ENCODE results near the gene SAMD11. TPM values are rescaled to one million over a fixed set of nuclear protein-coding genes. Genes with fewer than 3 reads are reported as not detected.

The SAMD11 gene
- total RNA-seq, 2 donors from 2014 or later: 2.1 to 2.3 TPM

DNA sequence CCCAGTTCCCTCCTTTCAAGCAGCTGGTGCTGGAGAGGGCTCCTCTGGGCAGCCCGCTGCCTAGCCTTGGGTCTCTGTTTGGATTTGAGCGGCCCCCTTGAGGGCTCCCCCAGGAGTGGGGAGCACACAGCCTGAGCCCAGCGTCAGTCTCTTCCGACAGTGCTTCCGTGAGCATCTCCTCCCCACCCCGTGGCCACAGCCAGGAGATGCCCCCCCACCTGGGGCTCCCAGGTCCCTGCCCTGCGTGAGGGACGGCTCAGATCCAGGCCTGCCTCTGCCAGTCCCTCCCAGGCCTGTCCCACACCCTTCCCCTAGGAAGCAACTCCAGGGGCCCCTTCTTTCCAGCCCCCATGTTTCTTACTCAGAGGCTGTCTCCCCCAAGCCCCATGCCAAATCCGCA, 3.5 kb downstream of the SAMD11 start:
- H3K27ac ChIP-seq: no peak overlapping the region
- intact Hi-C loops (cut with DNase I): no loop called here
- TF ChIP-seq, protein P1, sequence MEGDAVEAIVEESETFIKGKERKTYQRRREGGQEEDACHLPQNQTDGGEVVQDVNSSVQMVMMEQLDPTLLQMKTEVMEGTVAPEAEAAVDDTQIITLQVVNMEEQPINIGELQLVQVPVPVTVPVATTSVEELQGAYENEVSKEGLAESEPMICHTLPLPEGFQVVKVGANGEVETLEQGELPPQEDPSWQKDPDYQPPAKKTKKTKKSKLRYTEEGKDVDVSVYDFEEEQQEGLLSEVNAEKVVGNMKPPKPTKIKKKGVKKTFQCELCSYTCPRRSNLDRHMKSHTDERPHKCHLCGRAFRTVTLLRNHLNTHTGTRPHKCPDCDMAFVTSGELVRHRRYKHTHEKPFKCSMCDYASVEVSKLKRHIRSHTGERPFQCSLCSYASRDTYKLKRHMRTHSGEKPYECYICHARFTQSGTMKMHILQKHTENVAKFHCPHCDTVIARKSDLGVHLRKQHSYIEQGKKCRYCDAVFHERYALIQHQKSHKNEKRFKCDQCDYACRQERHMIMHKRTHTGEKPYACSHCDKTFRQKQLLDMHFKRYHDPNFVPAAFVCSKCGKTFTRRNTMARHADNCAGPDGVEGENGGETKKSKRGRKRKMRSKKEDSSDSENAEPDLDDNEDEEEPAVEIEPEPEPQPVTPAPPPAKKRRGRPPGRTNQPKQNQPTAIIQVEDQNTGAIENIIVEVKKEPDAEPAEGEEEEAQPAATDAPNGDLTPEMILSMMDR (IDR thresholded peaks at IDR 0.05): no peak
- no peak for TF ChIP-seq POLR2A (IDR thresholded peaks at IDR 0.05)
- DNase-seq (no peak), ATAC-seq (no peak)
- H3K9me3 ChIP-seq: no peaks in the 10 kb centered on the region
- H3K36me3 ChIP-seq (replicated peaks in 1 of 2; ENCODE audit: insufficient read depth in 1 of 2, low read depth in 2 of 2): no peaks in the 10 kb centered on the region
- H3K4me3 ChIP-seq: no peak overlapping the region
- H3K4me1 ChIP-seq: peaks cover 30% of the 10 kb centered on the region
- WGBS, 2 donors: 35 to 52% methylated on average over 4 to 9 of the region's 9 CpGs
- H3K27me3 ChIP-seq: peaks cover 0 to 25% of the 10 kb centered on the region in 2 donors

DNA sequence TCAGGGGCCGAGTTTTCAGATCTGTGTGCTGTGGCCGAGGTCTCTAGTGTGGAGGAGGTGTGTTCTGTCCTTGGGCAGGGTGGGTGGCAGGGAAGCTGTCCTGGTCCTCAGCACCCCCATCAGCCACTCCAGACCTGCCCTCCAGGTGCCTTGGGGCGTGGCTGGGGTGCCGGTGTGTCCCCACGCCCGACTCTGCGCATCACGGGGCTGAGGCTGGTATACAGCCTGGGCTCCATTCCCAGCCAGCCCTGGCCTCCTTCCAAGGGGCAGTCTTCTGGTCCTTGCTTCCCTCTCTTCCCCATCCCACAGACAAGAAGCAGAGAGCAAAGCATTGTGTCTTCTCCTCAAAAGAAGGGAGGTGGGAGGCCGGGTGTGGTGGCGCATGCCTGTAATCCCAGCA, 4.0 kb downstream of the SAMD11 start:
- no peak for DNase-seq
- no peak for TF ChIP-seq POLR2A (IDR thresholded peaks at IDR 0.05)
- TF ChIP-seq, protein P1 (IDR thresholded peaks at IDR 0.05): no peak
- Histone ChIP-seq H3K36me3 (replicated peaks in 1 of 2; ENCODE audit: insufficient read depth in 1 of 2, low read depth in 2 of 2) (no peaks in the 10 kb centered on the region), H3K27ac (no peak overlapping the region), H3K4me3 (no peak overlapping the region), H3K4me1 (peaks cover 30% of the 10 kb centered on the region), H3K27me3 (peaks cover 0 to 25% of the 10 kb centered on the region in 2 donors), H3K9me3 (no peaks in the 10 kb centered on the region)
- no peak for ATAC-seq
- intact Hi-C loops (cut with DNase I): no loop called here
- 24 to 40% methylated on average over 10 of the region's 10 CpGs for WGBS, 2 donors

GRCh38 chr1:928825-929661, 5.3 kb downstream of the SAMD11 start:
- intact Hi-C loops (cut with DNase I): no loop called here
- H3K4me3 ChIP-seq: no peak overlapping the region
- peaks cover 0 to 32% of the 10 kb centered on the region in 2 donors for H3K27me3 ChIP-seq
- TF ChIP-seq, protein P1 (IDR thresholded peaks at IDR 0.05): no peak
- 32 to 35% methylated on average over 30 to 40 of the region's 40 CpGs for WGBS, 2 donors
- no peaks in the 10 kb centered on the region for H3K36me3 ChIP-seq (replicated peaks in 1 of 2; ENCODE audit: insufficient read depth in 1 of 2, low read depth in 2 of 2)
- DNase-seq: no peak
- peaks cover 23% of the 10 kb centered on the region for H3K4me1 ChIP-seq
- no peak overlapping the region for H3K27ac ChIP-seq
- ATAC-seq: no peak
- H3K9me3 ChIP-seq: no peaks in the 10 kb centered on the region

DNA sequence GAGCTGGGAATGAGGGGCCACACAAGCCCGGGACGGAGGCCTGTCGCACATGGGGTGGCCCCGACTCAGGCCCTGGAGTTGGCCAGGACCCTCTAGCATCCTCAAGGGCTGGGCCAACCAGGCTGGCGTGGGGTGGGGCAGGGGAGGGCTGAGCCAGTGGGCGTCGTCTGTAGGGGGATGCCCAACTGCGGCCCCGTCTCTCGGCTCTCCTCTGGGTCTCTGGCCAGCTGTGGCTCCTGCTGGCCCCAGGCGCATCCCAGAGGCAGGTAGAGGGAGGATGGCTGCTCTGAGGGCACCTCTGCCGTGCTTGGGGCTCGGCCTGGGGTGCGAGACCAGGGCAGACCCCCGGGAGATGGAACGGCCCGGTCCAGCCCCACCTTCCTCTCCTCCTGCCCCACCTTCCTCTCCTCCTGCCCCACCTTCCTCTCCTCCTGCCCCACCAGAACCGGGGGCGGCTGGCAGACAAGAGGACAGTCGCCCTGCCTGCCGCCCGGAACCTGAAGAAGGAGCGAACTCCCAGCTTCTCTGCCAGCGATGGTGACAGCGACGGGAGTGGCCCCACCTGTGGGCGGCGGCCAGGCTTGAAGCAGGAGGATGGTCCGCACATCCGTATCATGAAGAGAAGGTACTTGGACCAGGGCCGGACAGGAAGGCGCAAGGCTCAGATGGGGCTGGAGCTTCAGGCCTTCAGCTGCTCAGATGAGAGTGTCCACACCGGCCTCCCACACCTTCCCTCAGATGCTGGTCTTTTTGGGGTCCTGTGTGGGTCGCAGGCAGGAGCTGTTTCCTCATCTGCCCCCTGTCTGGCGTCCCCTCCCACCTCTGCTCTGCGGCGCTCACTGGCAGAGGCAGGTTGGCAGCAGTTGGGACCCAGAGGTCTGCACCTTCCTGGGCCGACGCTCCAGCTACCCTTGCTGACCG, 6.2 kb downstream of the SAMD11 start:
- H3K27me3 ChIP-seq: peaks cover 0 to 25% of the 10 kb centered on the region in 2 donors
- peaks cover 14% of the 10 kb centered on the region for H3K4me1 ChIP-seq
- intact Hi-C loops (cut with DNase I): no loop called here
- no peaks in the 10 kb centered on the region for H3K36me3 ChIP-seq (replicated peaks in 1 of 2; ENCODE audit: insufficient read depth in 1 of 2, low read depth in 2 of 2)
- TF ChIP-seq, protein P1 (IDR thresholded peaks at IDR 0.05): no peak
- TF ChIP-seq POLR2A (IDR thresholded peaks at IDR 0.05): no peak
- ATAC-seq (no peak), DNase-seq (no peak)
- H3K27ac ChIP-seq: no peak overlapping the region
- H3K9me3 ChIP-seq: no peaks in the 10 kb centered on the region
- 70 to 75% methylated on average over 26 to 38 of the region's 40 CpGs for WGBS, 2 donors
- no peak overlapping the region for H3K4me3 ChIP-seq
